K562 (cell line): Measurements from ENCODE around the gene HSD17B10. TPM values are rescaled to one million over a fixed set of nuclear protein-coding genes. Genes with fewer than 3 reads are reported as not detected.

ENCODE experiments used
- DACH1 ChIP-seq: fragments of 450-650 bp; IDR thresholded peaks from 2 replicates; pipeline ENCODE4 v1.6.1; 2018; ENCODE audit not compliant: partially characterized antibody
- KLF6 ChIP-seq: fragments of 250-450 bp; sonication (Bioruptor Pico); IDR thresholded peaks from 2 replicates; pipeline ENCODE4 v1.4.0; 2020; ENCODE audit warnings: mild to moderate bottlenecking, moderate library complexity, borderline replicate concordance
- RBM34 ChIP-seq: fragments of 200-400 bp; formaldehyde crosslinking; IDR thresholded peaks from 2 replicates; pipeline ENCODE4 v1.6.1; 2018; ENCODE audit warnings: low read length, borderline replicate concordance; ENCODE audit not compliant: insufficient read depth
- U2AF2 ChIP-seq: fragments of 200-400 bp; formaldehyde crosslinking; optimal IDR thresholded peaks from 2 replicates; pipeline ENCODE3; 2017; ENCODE audit warnings: low read depth, mild to moderate bottlenecking, low read length
- XRCC5 ChIP-seq: fragments of 200-400 bp; formaldehyde crosslinking; IDR thresholded peaks from 2 replicates; pipeline ENCODE4 v1.6.1; 2017; ENCODE audit warnings: low read depth, mild to moderate bottlenecking, low read length
- ZBTB7A ChIP-seq: IDR thresholded peaks from 2 replicates; pipeline ENCODE4 v1.6.1; 2011; ENCODE audit warnings: low read depth, mild to moderate bottlenecking, low read length, moderate library complexity, borderline replicate concordance; ENCODE audit not compliant: control insufficient read depth
- ZNF354B ChIP-seq: fragments of 250-450 bp; sonication (Bioruptor Pico); IDR thresholded peaks from 2 replicates; pipeline ENCODE4 v1.4.0; 2020
- ZNF75A ChIP-seq: fragments of 450-650 bp; formaldehyde crosslinking; IDR thresholded peaks from 2 replicates; pipeline ENCODE4 v1.4.0; 2020; ENCODE audit warnings: mild to moderate bottlenecking
- ZNF764 ChIP-seq: fragments of 250-450 bp; sonication (Bioruptor Pico); IDR thresholded peaks from 2 replicates; pipeline ENCODE4 v1.4.0; 2020; ENCODE audit warnings: low read depth, mild to moderate bottlenecking, moderate library complexity
- polyA plus RNA-seq, 8 experiments: library from polyadenylated mRNA; depleted of rRNA in 4 of 8; stranded (reverse) in 5 of 8; unstranded in 3 of 8; fragments of >200 nt; fragmentation: Nextera tagmentation in 2 of 8; fragmentation: Illumina TruSeq in 1 of 8; extraction: Ambion mirVana in 2 of 8; extraction: Trizol in 1 of 8; gene quantifications; 2 replicates each; pipeline versions ENCODE4 v1.2.1 to v1.2.3, GENCODE V29; 2011 to 2014; ENCODE audit warnings: inconsistent platforms in 1 of 8, missing spikeins in 1 of 8
- total RNA-seq, 7 experiments: library from RNA; depleted of rRNA in 6 of 7; stranded (reverse); fragments of >200 nt in 6 of 7; fragmentation: Illumina TruSeq in 2 of 7; extraction: Trizol in 2 of 7; gene quantifications; 2 replicates each; pipeline versions ENCODE4 v1.2.1 to v1.2.3, GENCODE V29; 2011 to 2021; ENCODE audit warnings: low replicate concordance in 1 of 7
- TF ChIP-seq, protein P1 (sequence below): fragments of 450-650 bp; IDR thresholded peaks from 2 replicates; pipeline ENCODE4 v1.6.1; 2016; ENCODE audit warnings: low read depth
- TF ChIP-seq, protein P2 (sequence below): fragments of 450-650 bp; conservative IDR thresholded peaks from 2 replicates; pipeline ENCODE4 v1.6.1; 2016; ENCODE audit warnings: missing genetic modification characterization, low read depth, mild to moderate bottlenecking, missing compliant biosample characterization, moderate library complexity
- TF ChIP-seq, protein P3 (sequence below), 2 experiments: fragments of 200-800 bp in 1 of 2; sonication (Bioruptor generic) in 1 of 2; sonication (generic) in 1 of 2; formaldehyde crosslinking in 1 of 2; IDR thresholded peaks in 1 of 2; conservative IDR thresholded peaks in 1 of 2; 2 replicates each; pipeline versions ENCODE4 v1.5.0 to v1.6.1; 2016 to 2020; ENCODE audit warnings: missing compliant biosample characterization in 1 of 2, missing genetic modification characterization in 1 of 2, missing genetic modification reagents in 1 of 2
- TF ChIP-seq, protein P4 (sequence below): fragments of 250-450 bp; sonication (Bioruptor Pico); IDR thresholded peaks from 2 replicates; pipeline ENCODE4 v1.6.1; 2021; ENCODE audit warnings: mild to moderate bottlenecking
- TF ChIP-seq, protein P5 (sequence below): sonication (generic); formaldehyde crosslinking; IDR thresholded peaks from 2 replicates; pipeline ENCODE4 v1.8.0; 2022; ENCODE audit warnings: mild to moderate bottlenecking, low read depth, missing genetic modification reagents

Gene HSD17B10
- total and polyA plus RNA-seq, 9 of the 15 experiments (the other 6 are each of a cell fraction or from before 2014, with no cell fraction given): 45.3 to 221 (median 186) TPM

DNA sequence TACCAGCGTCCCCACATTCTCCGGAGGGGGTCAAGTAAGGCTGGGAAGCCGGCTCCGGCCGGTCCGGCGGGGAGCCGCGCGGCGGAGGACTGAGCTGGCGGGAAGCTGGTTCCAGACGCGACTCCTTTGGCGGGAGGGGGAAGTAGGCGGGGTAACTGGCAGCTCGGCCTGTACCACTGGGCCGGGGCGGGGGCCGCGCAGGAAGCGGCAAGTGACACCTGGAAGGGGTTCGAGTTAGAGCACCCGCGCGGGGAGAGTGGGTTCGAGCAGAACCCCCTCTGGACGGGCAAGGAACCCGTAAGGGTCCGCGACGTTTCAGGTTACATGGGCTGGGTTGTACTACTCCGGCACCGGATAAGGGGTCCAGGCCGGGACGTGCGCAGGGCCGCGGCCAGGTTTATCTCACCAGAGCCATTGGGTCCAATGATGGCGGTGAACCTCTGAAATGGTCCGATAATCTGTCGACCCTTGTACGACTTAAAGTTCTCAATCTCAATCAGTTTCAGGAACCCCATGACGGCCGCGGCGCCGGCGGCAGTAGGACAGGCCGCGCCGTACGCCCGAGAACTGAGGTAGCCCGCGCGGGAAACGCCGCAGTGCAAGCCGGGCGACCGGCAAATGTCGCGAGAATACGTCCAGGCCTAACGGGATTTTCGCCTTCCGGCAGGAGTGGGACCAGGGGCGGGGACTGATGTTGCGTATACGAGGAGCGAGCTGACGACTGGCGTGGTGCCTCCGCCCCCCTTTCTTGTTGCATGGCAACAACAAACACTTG is 11.9 kb downstream of the HSD17B10 start, which contains the start of gene SMC1A (continued):
- TF ChIP-seq, protein P1, sequence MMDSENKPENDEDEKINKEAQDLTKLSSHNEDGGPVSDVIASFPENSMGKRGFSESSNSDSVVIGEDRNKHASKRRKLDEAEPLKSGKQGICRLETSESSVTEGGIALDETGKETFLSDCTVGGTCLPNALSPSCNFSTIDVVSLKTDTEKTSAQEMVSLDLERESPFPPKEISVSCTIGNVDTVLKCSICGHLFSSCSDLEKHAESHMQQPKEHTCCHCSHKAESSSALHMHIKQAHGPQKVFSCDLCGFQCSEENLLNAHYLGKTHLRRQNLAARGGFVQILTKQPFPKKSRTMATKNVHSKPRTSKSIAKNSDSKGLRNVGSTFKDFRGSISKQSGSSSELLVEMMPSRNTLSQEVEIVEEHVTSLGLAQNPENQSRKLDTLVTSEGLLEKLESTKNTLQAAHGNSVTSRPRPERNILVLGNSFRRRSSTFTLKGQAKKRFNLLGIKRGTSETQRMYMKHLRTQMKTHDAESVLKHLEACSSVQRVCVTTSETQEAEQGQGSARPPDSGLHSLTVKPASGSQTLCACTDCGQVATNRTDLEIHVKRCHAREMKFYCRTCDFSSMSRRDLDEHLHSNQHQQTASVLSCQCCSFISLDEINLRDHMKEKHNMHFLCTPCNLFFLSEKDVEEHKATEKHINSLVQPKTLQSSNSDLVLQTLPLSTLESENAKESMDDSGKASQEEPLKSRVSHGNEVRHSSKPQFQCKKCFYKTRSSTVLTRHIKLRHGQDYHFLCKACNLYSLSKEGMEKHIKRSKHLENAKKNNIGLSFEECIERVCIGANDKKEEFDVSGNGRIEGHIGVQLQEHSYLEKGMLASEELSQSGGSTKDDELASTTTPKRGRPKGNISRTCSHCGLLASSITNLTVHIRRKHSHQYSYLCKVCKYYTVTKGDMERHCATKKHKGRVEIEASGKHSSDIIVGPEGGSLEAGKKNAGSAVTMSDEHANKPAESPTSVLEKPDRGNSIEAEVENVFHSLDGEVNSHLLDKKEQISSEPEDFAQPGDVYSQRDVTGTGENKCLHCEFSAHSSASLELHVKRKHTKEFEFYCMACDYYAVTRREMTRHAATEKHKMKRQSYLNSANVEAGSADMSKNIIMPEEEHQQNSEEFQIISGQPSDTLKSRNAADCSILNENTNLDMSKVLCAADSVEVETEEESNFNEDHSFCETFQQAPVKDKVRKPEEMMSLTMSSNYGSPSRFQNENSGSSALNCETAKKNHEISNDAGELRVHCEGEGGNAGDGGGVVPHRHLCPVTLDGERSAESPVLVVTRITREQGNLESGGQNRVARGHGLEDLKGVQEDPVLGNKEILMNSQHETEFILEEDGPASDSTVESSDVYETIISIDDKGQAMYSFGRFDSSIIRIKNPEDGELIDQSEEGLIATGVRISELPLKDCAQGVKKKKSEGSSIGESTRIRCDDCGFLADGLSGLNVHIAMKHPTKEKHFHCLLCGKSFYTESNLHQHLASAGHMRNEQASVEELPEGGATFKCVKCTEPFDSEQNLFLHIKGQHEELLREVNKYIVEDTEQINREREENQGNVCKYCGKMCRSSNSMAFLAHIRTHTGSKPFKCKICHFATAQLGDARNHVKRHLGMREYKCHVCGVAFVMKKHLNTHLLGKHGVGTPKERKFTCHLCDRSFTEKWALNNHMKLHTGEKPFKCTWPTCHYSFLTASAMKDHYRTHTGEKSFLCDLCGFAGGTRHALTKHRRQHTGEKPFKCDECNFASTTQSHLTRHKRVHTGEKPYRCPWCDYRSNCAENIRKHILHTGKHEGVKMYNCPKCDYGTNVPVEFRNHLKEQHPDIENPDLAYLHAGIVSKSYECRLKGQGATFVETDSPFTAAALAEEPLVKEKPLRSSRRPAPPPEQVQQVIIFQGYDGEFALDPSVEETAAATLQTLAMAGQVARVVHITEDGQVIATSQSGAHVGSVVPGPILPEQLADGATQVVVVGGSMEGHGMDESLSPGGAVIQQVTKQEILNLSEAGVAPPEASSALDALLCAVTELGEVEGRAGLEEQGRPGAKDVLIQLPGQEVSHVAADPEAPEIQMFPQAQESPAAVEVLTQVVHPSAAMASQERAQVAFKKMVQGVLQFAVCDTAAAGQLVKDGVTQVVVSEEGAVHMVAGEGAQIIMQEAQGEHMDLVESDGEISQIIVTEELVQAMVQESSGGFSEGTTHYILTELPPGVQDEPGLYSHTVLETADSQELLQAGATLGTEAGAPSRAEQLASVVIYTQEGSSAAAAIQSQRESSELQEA: no peak
- TF ChIP-seq, protein P2, sequence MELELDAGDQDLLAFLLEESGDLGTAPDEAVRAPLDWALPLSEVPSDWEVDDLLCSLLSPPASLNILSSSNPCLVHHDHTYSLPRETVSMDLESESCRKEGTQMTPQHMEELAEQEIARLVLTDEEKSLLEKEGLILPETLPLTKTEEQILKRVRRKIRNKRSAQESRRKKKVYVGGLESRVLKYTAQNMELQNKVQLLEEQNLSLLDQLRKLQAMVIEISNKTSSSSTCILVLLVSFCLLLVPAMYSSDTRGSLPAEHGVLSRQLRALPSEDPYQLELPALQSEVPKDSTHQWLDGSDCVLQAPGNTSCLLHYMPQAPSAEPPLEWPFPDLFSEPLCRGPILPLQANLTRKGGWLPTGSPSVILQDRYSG (tag): no peak
- TF ChIP-seq XRCC5: no peak
- TF ChIP-seq ZBTB7A: no peak; the same call in 1 of the 2 replicates
- TF ChIP-seq, protein P3, sequence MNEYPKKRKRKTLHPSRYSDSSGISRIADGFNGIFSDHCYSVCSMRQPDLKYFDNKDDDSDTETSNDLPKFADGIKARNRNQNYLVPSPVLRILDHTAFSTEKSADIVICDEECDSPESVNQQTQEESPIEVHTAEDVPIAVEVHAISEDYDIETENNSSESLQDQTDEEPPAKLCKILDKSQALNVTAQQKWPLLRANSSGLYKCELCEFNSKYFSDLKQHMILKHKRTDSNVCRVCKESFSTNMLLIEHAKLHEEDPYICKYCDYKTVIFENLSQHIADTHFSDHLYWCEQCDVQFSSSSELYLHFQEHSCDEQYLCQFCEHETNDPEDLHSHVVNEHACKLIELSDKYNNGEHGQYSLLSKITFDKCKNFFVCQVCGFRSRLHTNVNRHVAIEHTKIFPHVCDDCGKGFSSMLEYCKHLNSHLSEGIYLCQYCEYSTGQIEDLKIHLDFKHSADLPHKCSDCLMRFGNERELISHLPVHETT (CRISPR knock-in tag; conservative IDR thresholded peaks at IDR 0.05 in 1 of 2, IDR thresholded peaks at IDR 0.05 in 1 of 2): no peak
- TF ChIP-seq, protein P4, sequence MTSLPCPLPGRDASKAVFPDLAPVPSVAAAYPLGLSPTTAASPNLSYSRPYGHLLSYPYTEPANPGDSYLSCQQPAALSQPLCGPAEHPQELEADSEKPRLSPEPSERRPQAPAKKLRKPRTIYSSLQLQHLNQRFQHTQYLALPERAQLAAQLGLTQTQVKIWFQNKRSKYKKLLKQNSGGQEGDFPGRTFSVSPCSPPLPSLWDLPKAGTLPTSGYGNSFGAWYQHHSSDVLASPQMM (CRISPR knock-in tag): no peak
- no peak for TF ChIP-seq DACH1
- TF ChIP-seq ZNF354B (CRISPR knock-in tag): no peak
- TF ChIP-seq RBM34: no peak
- no peak for TF ChIP-seq U2AF2
- 0 out of 2 replicates have a peak, but pooled peaks have one; percentile 27 for TF ChIP-seq ZNF75A (CRISPR knock-in tag)
- TF ChIP-seq KLF6 (CRISPR knock-in tag): no peak
- no peak for TF ChIP-seq ZNF764 (CRISPR knock-in tag)
- TF ChIP-seq, protein P5, sequence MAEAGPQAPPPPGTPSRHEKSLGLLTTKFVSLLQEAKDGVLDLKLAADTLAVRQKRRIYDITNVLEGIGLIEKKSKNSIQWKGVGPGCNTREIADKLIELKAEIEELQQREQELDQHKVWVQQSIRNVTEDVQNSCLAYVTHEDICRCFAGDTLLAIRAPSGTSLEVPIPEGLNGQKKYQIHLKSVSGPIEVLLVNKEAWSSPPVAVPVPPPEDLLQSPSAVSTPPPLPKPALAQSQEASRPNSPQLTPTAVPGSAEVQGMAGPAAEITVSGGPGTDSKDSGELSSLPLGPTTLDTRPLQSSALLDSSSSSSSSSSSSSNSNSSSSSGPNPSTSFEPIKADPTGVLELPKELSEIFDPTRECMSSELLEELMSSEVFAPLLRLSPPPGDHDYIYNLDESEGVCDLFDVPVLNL: peak; percentile 83
